ENCODE data around the gene C14orf119. TPM values are rescaled to one million over a fixed set of nuclear protein-coding genes. Genes with fewer than 3 reads are reported as not detected.

C14orf119 gene
- polyA plus RNA-seq, 4 donors, result 43.8 to 67.0 (median 64.8) TPM

DNA sequence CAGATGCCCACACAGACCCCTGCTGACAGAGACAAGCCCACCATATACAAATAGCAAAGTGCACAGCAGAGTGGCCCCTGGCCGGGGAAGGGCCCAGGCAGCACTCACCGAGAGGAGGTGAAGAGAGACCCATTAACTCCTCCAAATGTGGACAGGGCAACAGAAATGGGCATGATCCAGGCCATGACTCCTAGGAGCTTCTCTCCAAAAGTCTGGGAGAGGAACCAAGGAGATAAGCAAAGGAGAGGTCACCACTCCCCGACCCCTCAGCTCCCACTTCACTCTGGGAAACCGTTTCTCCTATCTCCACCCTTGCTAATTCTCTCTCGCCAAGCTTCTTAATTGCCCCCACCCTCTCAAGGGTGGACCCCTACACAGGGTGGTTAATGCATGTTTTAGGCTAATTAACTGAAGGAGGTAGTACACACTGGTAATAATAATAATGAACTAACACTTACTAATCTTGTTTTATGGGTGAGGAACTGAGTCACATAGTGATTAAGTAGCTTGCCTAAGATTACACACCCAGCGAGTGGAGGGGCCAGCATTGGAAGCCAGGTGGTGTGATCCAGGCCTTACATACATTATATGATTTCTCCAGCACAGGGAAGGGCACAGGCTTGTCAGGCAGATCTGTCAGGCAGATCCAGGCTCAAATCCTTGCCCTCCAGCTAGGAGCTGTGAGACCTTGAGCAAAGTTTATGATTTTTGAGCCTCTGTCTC, 42.7 kb downstream of the C14orf119 start:
- Histone ChIP-seq H3K4me3 (ENCODE audit: low read depth in 1 of 3, low read length in 3 of 3) (no peak overlapping the region), H3K27ac (ENCODE audit: low read depth in 1 of 3, low read length in 2 of 3) (peak overlapping the region in 1 of 3 donors; percentile 25), H3K27me3 (ENCODE audit: control insufficient read depth in 3 of 3, insufficient read depth in 3 of 3, low read length in 3 of 3) (no peaks in the 10 kb centered on the region), H3K9me3 (ENCODE audit: control insufficient read depth in 2 of 2, insufficient read depth in 1 of 2, low read depth in 1 of 2, low read length in 1 of 2) (no peaks in the 10 kb centered on the region), H3K4me1 (ENCODE audit: control insufficient read depth in 3 of 3, insufficient read depth in 2 of 3, low read depth in 1 of 3, low read length in 2 of 3) (peaks cover 0 to 9% (median 0%) of the 10 kb centered on the region in 3 donors), H3K36me3 (ENCODE audit: control insufficient read depth in 3 of 3, insufficient read depth in 2 of 3, low read depth in 1 of 3, low read length in 3 of 3) (peaks cover 0 to 64% (median 0%) of the 10 kb centered on the region in 3 donors)
- WGBS, 3 donors, result 44 to 73% (median 68%) methylated on average over 6 of the region's 6 CpGs
- FAIRE-seq, result no peak
- DNase-seq, result peak; percentile 24 to 82

- H3K36me3 ChIP-seq (ENCODE audit: control insufficient read depth in 3 of 3, insufficient read depth in 2 of 3, low read depth in 1 of 3, low read length in 3 of 3), result peaks cover 0 to 66% (median 0%) of the 10 kb centered on the region in 3 donors
- no peak for FAIRE-seq
- no peaks in the 10 kb centered on the region for H3K9me3 ChIP-seq (ENCODE audit: control insufficient read depth in 2 of 2, insufficient read depth in 1 of 2, low read depth in 1 of 2, low read length in 1 of 2)
- no peak overlapping the region for H3K27ac ChIP-seq (ENCODE audit: low read depth in 1 of 3, low read length in 2 of 3)
- no peak for DNase-seq
- H3K27me3 ChIP-seq (ENCODE audit: control insufficient read depth in 3 of 3, insufficient read depth in 3 of 3, low read length in 3 of 3), result no peaks in the 10 kb centered on the region
- 93 to 98% (median 96%) methylated on average over 2 of the region's 2 CpGs for WGBS, 3 donors
- H3K4me3 ChIP-seq (ENCODE audit: low read depth in 1 of 3, low read length in 3 of 3), result no peak overlapping the region
- peaks cover 0 to 9% (median 0%) of the 10 kb centered on the region in 3 donors for H3K4me1 ChIP-seq (ENCODE audit: control insufficient read depth in 3 of 3, insufficient read depth in 2 of 3, low read depth in 1 of 3, low read length in 2 of 3)
Observed at GRCh38 chr14:23139874-23140273, 44.6 kb downstream of the C14orf119 start.

GRCh38 chr14:23140371-23140770, 45.1 kb downstream of the C14orf119 start:
- no peaks in the 10 kb centered on the region for H3K27me3 ChIP-seq (ENCODE audit: control insufficient read depth in 3 of 3, insufficient read depth in 3 of 3, low read length in 3 of 3)
- no peak overlapping the region for H3K27ac ChIP-seq (ENCODE audit: low read depth in 1 of 3, low read length in 2 of 3)
- no peak overlapping the region for H3K4me3 ChIP-seq (ENCODE audit: low read depth in 1 of 3, low read length in 3 of 3)
- H3K9me3 ChIP-seq (ENCODE audit: control insufficient read depth in 2 of 2, insufficient read depth in 1 of 2, low read depth in 1 of 2, low read length in 1 of 2), result no peaks in the 10 kb centered on the region
- H3K4me1 ChIP-seq (ENCODE audit: control insufficient read depth in 3 of 3, insufficient read depth in 2 of 3, low read depth in 1 of 3, low read length in 2 of 3), result peaks cover 0 to 10% (median 0%) of the 10 kb centered on the region in 3 donors
- no peak for DNase-seq
- no peak for FAIRE-seq
- H3K36me3 ChIP-seq (ENCODE audit: control insufficient read depth in 3 of 3, insufficient read depth in 2 of 3, low read depth in 1 of 3, low read length in 3 of 3), result peaks cover 0 to 70% (median 0%) of the 10 kb centered on the region in 3 donors
- whole genome bisulfite sequencing, 3 donors, result 87 to 92% (median 87%) methylated on average over 6 of the region's 6 CpGs

GRCh38 chr14:23141706-23142444, 46.6 kb downstream of the C14orf119 start:
- peaks cover 0 to 19% (median 0%) of the 10 kb centered on the region in 3 donors for H3K4me1 ChIP-seq (ENCODE audit: control insufficient read depth in 3 of 3, insufficient read depth in 2 of 3, low read depth in 1 of 3, low read length in 2 of 3)
- no peaks in the 10 kb centered on the region for H3K9me3 ChIP-seq (ENCODE audit: control insufficient read depth in 2 of 2, insufficient read depth in 1 of 2, low read depth in 1 of 2, low read length in 1 of 2)
- WGBS, 3 donors, result 74 to 89% (median 81%) methylated on average over 7 of the region's 7 CpGs
- no peaks in the 10 kb centered on the region for H3K27me3 ChIP-seq (ENCODE audit: control insufficient read depth in 3 of 3, insufficient read depth in 3 of 3, low read length in 3 of 3)
- no peak overlapping the region for H3K27ac ChIP-seq (ENCODE audit: low read depth in 1 of 3, low read length in 2 of 3)
- H3K36me3 ChIP-seq (ENCODE audit: control insufficient read depth in 3 of 3, insufficient read depth in 2 of 3, low read depth in 1 of 3, low read length in 3 of 3), result peaks cover 0 to 61% (median 0%) of the 10 kb centered on the region in 3 donors
- FAIRE-seq (no peak), DNase-seq (no peak)
- H3K4me3 ChIP-seq (ENCODE audit: low read depth in 1 of 3, low read length in 3 of 3), result no peak overlapping the region

DNA sequence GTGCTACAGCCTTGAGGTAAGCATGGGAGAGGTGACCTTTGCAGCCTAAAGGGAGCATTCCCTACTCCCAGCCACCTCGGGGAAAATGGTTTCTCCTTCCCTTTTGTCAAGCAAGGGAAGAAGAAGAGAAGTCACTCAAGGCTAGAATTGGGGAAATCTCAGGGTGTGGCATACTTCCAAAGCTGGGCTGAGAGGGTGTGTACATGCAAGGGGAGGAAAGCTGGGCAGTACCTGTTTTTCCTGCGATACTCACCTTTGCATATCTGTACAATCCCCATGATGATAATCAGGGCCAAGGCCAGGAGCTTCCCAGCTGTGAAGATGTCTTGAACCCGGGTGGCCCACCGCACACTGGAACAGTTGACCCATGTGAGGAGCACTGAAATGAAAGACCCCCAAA, 47.5 kb downstream of the C14orf119 start:
- WGBS, 3 donors, result 82 to 86% (median 82%) methylated on average over 4 of the region's 4 CpGs
- DNase-seq, result no peak
- Histone ChIP-seq H3K4me1 (ENCODE audit: control insufficient read depth in 3 of 3, insufficient read depth in 2 of 3, low read depth in 1 of 3, low read length in 2 of 3) (peaks cover 0 to 20% (median 0%) of the 10 kb centered on the region in 3 donors), H3K36me3 (ENCODE audit: control insufficient read depth in 3 of 3, insufficient read depth in 2 of 3, low read depth in 1 of 3, low read length in 3 of 3) (peaks cover 0 to 54% (median 2%) of the 10 kb centered on the region in 3 donors), H3K27ac (ENCODE audit: low read depth in 1 of 3, low read length in 2 of 3) (no peak overlapping the region), H3K27me3 (ENCODE audit: control insufficient read depth in 3 of 3, insufficient read depth in 3 of 3, low read length in 3 of 3) (no peaks in the 10 kb centered on the region), H3K9me3 (ENCODE audit: control insufficient read depth in 2 of 2, insufficient read depth in 1 of 2, low read depth in 1 of 2, low read length in 1 of 2) (no peaks in the 10 kb centered on the region), H3K4me3 (ENCODE audit: low read depth in 1 of 3, low read length in 3 of 3) (no peak overlapping the region)
- FAIRE-seq, result no peak

GRCh38 chr14:23143911-23144310, 48.6 kb downstream of the C14orf119 start:
- FAIRE-seq (no peak), DNase-seq (no peak)
- peaks cover 0 to 53% (median 4%) of the 10 kb centered on the region in 3 donors for H3K36me3 ChIP-seq (ENCODE audit: control insufficient read depth in 3 of 3, insufficient read depth in 2 of 3, low read depth in 1 of 3, low read length in 3 of 3)
- no peak overlapping the region for H3K4me3 ChIP-seq (ENCODE audit: low read depth in 1 of 3, low read length in 3 of 3)
- H3K9me3 ChIP-seq (ENCODE audit: control insufficient read depth in 2 of 2, insufficient read depth in 1 of 2, low read depth in 1 of 2, low read length in 1 of 2), result no peaks in the 10 kb centered on the region
- 81 to 89% (median 88%) methylated on average over 1 of the region's 1 CpG for WGBS, 3 donors
- H3K27me3 ChIP-seq (ENCODE audit: control insufficient read depth in 3 of 3, insufficient read depth in 3 of 3, low read length in 3 of 3), result no peaks in the 10 kb centered on the region
- no peak overlapping the region for H3K27ac ChIP-seq (ENCODE audit: low read depth in 1 of 3, low read length in 2 of 3)
- peaks cover 0 to 13% (median 0%) of the 10 kb centered on the region in 3 donors for H3K4me1 ChIP-seq (ENCODE audit: control insufficient read depth in 3 of 3, insufficient read depth in 2 of 3, low read depth in 1 of 3, low read length in 2 of 3)

- no peaks in the 10 kb centered on the region for H3K27me3 ChIP-seq (ENCODE audit: control insufficient read depth in 3 of 3, insufficient read depth in 3 of 3, low read length in 3 of 3)
- H3K36me3 ChIP-seq (ENCODE audit: control insufficient read depth in 3 of 3, insufficient read depth in 2 of 3, low read depth in 1 of 3, low read length in 3 of 3), result peaks cover 0 to 43% (median 4%) of the 10 kb centered on the region in 3 donors
- H3K27ac ChIP-seq (ENCODE audit: low read depth in 1 of 3, low read length in 2 of 3), result peak overlapping the region in 1 of 3 donors; percentile 54
- DNase-seq (peak in 1 of 2 donors; percentile 77), FAIRE-seq (no peak)
- 75 to 89% (median 80%) methylated on average over 4 of the region's 4 CpGs for WGBS, 3 donors
- peaks cover 0 to 11% (median 0%) of the 10 kb centered on the region in 3 donors for H3K4me1 ChIP-seq (ENCODE audit: control insufficient read depth in 3 of 3, insufficient read depth in 2 of 3, low read depth in 1 of 3, low read length in 2 of 3)
- no peak overlapping the region for H3K4me3 ChIP-seq (ENCODE audit: low read depth in 1 of 3, low read length in 3 of 3)
- H3K9me3 ChIP-seq (ENCODE audit: control insufficient read depth in 2 of 2, insufficient read depth in 1 of 2, low read depth in 1 of 2, low read length in 1 of 2), result no peaks in the 10 kb centered on the region
Observed at GRCh38 chr14:23145794-23146350, 50.6 kb downstream of the C14orf119 start.

DNA sequence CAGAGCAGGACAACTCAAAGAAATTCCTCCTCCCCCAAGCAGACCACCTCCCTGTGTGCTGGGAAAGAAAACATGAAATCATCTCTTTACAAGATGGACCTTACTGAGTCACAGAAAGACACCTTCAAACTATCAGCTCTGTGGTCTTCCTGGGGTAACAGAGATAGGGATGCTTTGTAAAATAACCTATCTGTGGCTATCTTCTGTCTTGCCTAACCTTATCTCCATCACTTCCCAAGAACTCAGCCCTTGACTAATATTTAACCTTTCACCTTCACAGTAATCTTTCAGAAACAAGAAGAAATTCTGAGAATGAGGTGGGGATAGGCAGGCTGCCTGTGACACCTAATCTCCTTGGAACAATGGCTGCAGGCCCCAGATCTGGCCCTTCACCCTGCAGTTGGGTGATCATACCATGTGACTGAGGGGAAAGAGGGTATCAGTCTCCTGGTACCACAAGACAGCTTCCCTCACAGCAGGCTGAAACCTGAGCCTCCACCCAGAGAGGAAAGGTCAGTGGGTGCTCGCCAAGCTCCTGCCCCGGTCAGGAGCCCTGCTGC, 51.1 kb downstream of the C14orf119 start:
- Histone ChIP-seq H3K36me3 (ENCODE audit: control insufficient read depth in 3 of 3, insufficient read depth in 2 of 3, low read depth in 1 of 3, low read length in 3 of 3) (peaks cover 0 to 46% (median 4%) of the 10 kb centered on the region in 3 donors), H3K27ac (ENCODE audit: low read depth in 1 of 3, low read length in 2 of 3) (peak overlapping the region in 1 of 3 donors; percentile 54), H3K27me3 (ENCODE audit: control insufficient read depth in 3 of 3, insufficient read depth in 3 of 3, low read length in 3 of 3) (no peaks in the 10 kb centered on the region), H3K9me3 (ENCODE audit: control insufficient read depth in 2 of 2, insufficient read depth in 1 of 2, low read depth in 1 of 2, low read length in 1 of 2) (no peaks in the 10 kb centered on the region), H3K4me1 (ENCODE audit: control insufficient read depth in 3 of 3, insufficient read depth in 2 of 3, low read depth in 1 of 3, low read length in 2 of 3) (peaks cover 0 to 11% (median 0%) of the 10 kb centered on the region in 3 donors), H3K4me3 (ENCODE audit: low read depth in 1 of 3, low read length in 3 of 3) (no peak overlapping the region)
- FAIRE-seq (no peak), DNase-seq (peak in 1 of 2 donors; percentile 33)
- WGBS, 3 donors, result 83 to 92% (median 89%) methylated on average over 2 of the region's 2 CpGs
